ENCODE data around the gene WNT3A. TPM values are rescaled to one million over a fixed set of nuclear protein-coding genes. Genes with fewer than 3 reads are reported as not detected.

WNT3A gene
- total RNA-seq, 3 donors from 2014 or later: not detected

DNA sequence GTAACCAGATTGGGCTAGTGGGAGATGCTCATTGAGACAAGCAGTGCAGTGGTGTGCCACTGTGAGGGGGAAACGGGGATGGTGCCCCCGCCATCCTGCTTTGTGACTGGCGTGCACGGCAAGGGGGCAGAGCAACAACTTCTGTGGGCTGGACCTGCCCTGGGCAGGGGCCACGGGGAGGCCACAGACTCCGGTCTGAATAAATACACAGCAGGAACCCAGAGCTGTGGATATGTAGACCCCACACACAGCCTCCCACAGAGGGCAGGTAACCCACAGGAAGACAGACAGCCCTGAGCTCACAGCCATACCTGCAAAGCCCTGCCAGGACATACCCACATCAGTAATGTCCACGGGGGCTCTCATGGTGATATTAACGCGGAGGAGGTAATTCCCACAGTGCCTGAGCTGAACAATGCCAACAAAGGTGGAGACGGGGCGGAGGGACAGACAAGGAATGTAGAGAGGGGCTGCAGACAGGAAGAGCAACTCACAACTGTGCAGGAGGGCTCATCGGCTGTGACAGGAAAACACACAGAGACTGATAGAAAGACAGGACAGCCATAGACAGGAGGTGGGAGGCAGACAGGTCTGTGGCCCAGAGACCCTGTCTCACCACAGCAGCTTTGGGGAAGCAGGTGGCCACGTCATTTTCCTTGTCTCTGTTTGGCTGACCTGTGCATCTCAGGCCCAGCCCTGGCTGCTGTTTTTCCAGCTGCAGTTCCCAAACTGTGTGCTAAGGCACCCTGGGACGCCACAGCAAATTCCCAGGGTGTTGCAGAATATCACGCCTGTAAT is 4.9 kb upstream of the WNT3A start:
- H3K4me3 ChIP-seq: no peak overlapping the region
- H3K4me1 ChIP-seq (ENCODE audit: low read depth): no peaks in the 10 kb centered on the region
- TF ChIP-seq, protein P1, sequence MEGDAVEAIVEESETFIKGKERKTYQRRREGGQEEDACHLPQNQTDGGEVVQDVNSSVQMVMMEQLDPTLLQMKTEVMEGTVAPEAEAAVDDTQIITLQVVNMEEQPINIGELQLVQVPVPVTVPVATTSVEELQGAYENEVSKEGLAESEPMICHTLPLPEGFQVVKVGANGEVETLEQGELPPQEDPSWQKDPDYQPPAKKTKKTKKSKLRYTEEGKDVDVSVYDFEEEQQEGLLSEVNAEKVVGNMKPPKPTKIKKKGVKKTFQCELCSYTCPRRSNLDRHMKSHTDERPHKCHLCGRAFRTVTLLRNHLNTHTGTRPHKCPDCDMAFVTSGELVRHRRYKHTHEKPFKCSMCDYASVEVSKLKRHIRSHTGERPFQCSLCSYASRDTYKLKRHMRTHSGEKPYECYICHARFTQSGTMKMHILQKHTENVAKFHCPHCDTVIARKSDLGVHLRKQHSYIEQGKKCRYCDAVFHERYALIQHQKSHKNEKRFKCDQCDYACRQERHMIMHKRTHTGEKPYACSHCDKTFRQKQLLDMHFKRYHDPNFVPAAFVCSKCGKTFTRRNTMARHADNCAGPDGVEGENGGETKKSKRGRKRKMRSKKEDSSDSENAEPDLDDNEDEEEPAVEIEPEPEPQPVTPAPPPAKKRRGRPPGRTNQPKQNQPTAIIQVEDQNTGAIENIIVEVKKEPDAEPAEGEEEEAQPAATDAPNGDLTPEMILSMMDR (IDR thresholded peaks at IDR 0.05): no peak
- no peak for ATAC-seq
- intact Hi-C loops (cut with DNase I, micrococcal nuclease): no loop called here
- no peaks in the 10 kb centered on the region for H3K36me3 ChIP-seq (ENCODE audit: low read depth)
- no peak for DNase-seq
- peaks cover 6% of the 10 kb centered on the region for H3K9me3 ChIP-seq

DNA sequence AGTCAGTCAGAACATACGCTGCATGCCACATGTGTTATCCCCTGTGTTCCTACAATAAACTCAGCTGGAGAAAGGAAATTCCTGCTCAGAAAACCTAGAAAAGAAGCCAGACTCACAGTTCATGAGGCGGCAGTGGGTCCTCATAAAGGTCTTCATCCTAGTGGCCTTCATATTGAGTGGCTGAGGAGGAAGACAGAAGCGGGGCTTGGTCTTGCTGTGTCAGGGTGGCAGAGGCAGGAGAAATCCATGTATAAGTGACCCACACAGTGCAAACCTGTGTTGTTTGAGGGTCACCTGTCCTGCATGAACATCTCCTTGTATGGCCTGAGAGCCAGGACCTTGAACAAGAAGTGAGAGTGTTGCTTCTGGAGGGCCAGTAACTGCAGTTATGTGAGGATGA is 4.0 kb upstream of the WNT3A start:
- TF ChIP-seq, protein P1 (IDR thresholded peaks at IDR 0.05): no peak
- no peak for DNase-seq

GRCh38 chr1:228003461-228004330 is 3.1 kb upstream of the WNT3A start:
- no peak for DNase-seq
- ATAC-seq: no peak
- TF ChIP-seq, protein P1 (IDR thresholded peaks at IDR 0.05): no peak
- Histone ChIP-seq H3K36me3 (ENCODE audit: low read depth) (no peaks in the 10 kb centered on the region), H3K9me3 (no peaks in the 10 kb centered on the region), H3K4me3 (no peak overlapping the region), H3K4me1 (ENCODE audit: low read depth) (no peaks in the 10 kb centered on the region)
- intact Hi-C loops (cut with DNase I, micrococcal nuclease): no loop called here

More for the DNA sequence above, 4.0 kb upstream of the WNT3A start:
- no peaks in the 10 kb centered on the region for H3K36me3 ChIP-seq (ENCODE audit: low read depth)
- no peak overlapping the region for H3K4me3 ChIP-seq
- intact Hi-C loops (cut with DNase I, micrococcal nuclease): no loop called here
- H3K4me1 ChIP-seq (ENCODE audit: low read depth): no peaks in the 10 kb centered on the region
- ATAC-seq: no peak
- H3K9me3 ChIP-seq: peaks cover 4% of the 10 kb centered on the region

DNA sequence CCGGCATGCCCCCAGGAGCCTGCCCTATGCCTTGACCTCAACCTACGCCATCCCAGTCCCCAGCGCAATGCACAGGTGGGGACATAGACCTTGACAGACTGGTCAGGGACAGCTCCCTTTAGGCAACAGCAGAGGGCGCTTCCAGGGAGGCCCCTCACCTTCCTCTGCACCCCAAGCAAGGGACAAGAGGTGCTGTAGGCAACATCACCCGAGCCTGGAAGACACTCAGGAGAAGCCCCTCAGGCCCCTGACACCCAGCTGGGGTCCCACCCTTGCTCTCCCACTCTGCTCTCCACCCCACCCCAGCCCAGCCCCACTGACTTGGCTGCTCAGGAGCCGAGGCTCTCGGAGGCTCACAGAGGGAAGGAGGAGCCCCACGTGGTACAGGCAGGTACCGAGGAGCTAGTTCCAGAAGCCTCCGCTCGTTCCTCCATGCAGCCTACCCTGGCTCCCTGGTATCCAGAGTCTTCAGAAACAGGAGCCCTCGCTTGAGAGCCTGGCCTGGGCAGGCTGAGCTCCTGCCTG is 2.4 kb upstream of the WNT3A start:
- peak in 1 of 3 donors; percentile 11 for DNase-seq
- Histone ChIP-seq H3K36me3 (ENCODE audit: low read depth) (no peaks in the 10 kb centered on the region), H3K4me3 (no peak overlapping the region), H3K4me1 (ENCODE audit: low read depth) (no peaks in the 10 kb centered on the region), H3K9me3 (no peaks in the 10 kb centered on the region)
- TF ChIP-seq, protein P1 (IDR thresholded peaks at IDR 0.05): no peak
- ATAC-seq: peak; percentile 51
- intact Hi-C loops (cut with DNase I, micrococcal nuclease): no loop called here

GRCh38 chr1:228004856-228005462 is 1.8 kb upstream of the WNT3A start:
- intact Hi-C loops (cut with DNase I, micrococcal nuclease): no loop called here
- no peak for DNase-seq

More at GRCh38 chr1:228004856-228005462, 1.8 kb upstream of the WNT3A start:
- H3K9me3 ChIP-seq: no peaks in the 10 kb centered on the region
- ATAC-seq: no peak
- no peak overlapping the region for H3K4me3 ChIP-seq
- no peaks in the 10 kb centered on the region for H3K36me3 ChIP-seq (ENCODE audit: low read depth)
- H3K4me1 ChIP-seq (ENCODE audit: low read depth): no peaks in the 10 kb centered on the region
- TF ChIP-seq, protein P1 (IDR thresholded peaks at IDR 0.05): no peak
